GM21526 (cell line): ENCODE data around the gene DLST.

Source experiments
- ATAC-seq: cut with Tn5 transposase; IDR thresholded peaks from one replicate; pipeline ENCODE4 v1.9.1; 2021; ENCODE audit warnings: moderate library complexity; ENCODE audit not compliant: unreplicated experiment, low FRiP score

The DLST gene

DNA sequence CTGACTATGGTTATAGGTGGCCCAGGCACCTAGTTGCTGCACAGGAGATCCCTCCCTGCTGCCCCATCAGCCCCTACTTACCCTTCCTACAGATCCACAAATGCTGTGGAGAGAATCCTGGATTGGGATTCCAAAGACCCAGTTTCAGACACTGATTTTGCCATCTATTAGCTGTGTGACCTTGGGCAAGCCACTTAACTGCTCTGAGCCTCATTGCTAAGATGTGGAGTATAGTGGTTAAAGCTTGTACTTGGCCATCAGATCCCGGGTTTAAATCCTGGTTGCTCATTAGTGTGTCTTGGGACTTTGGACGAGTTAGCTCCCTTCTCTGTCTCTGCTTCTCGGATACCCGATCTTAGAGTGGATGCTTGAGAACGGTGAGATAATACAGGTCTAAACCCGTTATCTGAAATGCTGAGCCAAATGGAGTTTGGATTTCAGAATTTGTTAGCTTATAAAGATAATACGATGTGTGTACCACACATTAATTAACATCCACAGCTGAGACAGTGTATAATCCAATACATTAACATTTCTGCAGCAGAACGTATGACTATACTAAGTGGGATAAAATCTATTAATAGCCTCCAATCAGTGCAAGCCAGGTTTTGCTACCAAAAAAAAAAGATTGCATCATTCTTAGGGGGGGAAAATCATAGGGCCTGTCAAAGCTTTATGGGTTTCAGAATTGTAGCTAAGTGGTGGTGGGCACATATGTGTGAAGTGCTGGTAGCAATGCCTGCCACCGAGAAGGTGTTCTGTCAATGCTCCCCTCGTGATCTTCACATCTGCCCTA is 21.8 kb upstream of the DLST start:
- ATAC-seq = no peak

DNA sequence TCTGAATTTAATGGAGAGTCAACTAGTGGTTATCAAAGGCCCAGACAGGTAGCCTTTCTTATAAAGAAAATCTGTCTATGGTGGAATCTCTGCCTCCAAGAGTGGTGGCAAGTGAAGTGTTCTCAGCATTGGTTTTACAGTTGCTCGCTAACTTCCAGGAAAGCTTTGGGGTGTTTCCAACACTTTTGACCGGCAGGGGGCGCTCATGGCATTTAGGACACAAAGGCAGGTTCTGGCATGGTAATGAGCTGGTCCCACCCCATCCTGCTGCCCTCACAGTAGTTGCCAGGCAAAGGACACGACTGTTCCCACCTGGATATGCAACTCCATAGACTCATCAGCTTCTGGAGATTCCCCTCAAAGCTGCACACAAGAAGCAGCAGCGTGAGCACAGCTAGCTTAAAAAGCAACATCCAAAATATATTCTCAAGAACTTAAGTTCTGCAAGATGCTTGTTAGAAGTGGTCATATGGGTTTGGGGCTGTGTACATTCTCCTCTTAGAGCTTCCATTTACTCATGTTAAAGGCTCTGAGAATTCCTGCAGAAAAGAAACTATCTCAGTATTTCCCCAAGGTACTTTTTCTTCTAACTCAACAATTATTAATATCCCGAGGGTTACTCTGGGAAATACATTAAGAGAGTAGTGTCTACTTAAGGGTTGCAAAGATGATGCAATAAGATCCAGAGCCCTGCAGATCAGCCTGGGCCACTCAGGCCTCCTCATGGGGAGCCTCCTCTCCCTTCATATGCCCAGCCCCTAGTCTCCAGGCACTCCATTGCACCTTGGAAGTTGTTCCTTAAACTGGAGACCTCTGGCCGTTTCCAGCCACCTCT is 20.6 kb upstream of the DLST start:
- no peak for ATAC-seq

GRCh38 chr14:74861734-74862090 is 20.0 kb upstream of the DLST start:
- ATAC-seq = no peak

GRCh38 chr14:74863274-74863673 is 18.4 kb upstream of the DLST start:
- no peak for ATAC-seq

- ATAC-seq = no peak
Measured at GRCh38 chr14:74864198-74864597, 17.5 kb upstream of the DLST start.

DNA sequence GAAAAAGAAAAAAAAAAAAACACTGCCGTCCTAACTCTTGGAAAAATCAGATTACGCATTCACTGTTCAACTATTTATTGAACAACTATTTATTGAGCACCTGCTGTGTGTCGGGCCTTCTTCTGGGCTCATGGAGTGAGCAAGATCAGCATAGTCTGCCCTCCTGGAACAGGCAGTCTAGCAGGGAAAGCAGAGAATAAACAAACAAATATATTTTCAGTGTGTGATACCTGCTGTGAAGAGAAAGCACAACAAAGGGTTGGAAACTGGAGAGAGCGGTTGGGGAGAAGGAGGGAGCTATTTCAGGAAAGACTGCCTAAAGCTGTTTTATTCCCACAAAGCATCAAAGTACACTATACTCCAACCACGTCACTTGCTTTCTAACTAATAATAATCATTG is 16.6 kb upstream of the DLST start:
- ATAC-seq = no peak

- ATAC-seq = no peak
Measured at GRCh38 chr14:74866708-74867389, 14.9 kb upstream of the DLST start.

DNA sequence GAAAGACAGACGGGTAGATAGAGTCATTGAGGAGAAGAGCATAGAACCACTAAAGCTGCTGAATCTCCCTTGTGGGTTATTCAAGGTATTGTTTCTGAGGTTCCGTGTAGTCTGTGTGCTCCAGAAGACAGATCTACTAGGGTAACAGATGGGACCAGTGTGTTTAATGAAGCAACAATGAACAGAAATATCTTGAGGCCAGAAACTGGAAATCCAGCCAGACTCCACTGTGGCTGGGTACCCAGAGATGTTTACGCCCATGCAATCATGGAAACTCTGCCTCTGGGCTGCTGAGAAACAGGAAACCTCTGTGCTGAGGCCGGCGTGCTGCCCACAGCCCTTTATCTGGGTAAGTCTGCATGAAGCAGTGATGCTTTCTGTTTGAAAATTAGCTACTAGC is 14.0 kb upstream of the DLST start:
- no peak for ATAC-seq

DNA sequence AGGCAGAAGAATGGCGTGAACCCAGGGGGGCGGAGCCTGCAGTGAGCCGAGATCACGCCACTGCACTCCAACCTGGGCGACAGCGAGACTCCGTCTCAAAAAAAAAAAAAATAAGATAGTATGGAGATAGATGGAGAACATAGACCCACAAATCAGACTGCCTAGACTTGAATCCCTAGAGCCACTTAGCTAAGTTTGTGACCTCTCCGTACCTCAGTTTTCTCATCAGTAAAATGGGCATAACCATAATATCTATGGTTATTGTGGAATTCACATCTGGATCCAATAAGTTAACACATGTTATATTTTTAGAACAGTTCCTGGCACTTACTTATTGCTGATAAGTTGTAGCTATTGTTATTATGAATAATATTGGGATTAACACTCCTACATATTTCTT is 13.0 kb upstream of the DLST start:
- ATAC-seq = no peak

DNA sequence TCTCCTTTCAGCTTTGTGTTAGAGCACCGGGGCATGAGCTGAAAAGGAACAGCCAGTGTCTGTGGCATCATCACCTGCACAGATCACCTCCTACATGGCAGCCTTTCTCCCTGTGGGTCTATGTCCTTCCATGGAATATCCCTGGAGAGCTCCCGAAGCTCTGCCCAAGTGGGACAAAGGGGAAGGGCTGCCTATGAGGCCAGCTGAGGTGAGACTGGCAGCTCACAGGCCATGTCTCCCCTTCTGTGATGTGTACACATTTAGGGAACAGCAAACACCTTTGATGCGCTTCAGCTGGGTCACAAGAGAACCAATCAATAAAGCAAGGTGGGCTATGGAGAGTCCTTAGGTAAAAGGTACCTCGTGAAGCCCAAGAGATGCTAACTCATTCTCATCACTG is 9.9 kb upstream of the DLST start:
- ATAC-seq = no peak

DNA sequence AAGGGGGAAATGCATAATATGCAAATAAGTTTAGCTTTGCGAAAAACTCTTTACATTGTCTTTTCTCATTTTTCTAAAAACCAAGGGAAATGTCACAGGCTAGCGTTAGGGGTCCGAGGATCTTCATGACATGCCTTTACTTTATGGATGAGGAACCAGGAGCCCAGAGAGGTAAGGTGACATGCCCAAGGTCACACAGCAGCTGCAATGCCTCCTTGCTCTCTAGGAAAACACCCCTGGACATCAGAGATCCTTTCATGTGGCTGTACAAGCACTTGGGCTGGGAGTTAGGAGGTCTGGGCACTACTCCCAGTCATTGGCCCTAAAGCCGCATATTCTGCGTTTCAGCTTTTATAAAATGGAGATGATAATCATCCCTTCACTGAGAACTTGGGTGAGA is 6.5 kb upstream of the DLST start:
- ATAC-seq = no peak

- no peak for ATAC-seq
Measured at GRCh38 chr14:74875941-74876913, 5.5 kb upstream of the DLST start, which contains the start of gene PROX2. Gene PROX2, minus strand, starts transcription at chr14:74876145. Its CDS starts 12,311 bp downstream, at chr14:74863834.

GRCh38 chr14:74879427-74880182 is 2.1 kb upstream of the DLST start:
- ATAC-seq = no peak

GRCh38 chr14:74882103-74882920 is 596 bp downstream of the DLST start:
- ATAC-seq = peak; percentile 31

DNA sequence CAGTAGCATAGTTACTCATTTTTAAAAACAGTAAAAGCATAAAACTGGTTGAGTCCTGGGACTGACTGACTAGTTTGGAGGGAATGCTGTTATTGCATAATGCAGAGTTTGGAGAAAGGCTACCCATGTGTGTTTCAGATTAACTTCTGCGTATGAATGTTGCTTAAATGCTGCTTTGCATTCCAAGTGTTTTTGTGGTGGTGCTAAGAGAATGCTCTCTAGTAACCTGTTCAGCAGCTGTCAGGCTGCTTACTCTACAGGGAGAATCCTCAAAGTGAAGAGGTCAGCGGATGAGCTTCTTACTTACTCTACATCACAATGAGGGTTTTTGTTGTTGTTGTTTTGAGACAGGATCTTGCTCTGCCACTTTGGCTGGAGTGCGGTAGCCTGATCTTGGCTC is 4.3 kb downstream of the DLST start:
- no peak for ATAC-seq

- no peak for ATAC-seq
Measured at GRCh38 chr14:74888164-74889158, 6.7 kb downstream of the DLST start.

- no peak for ATAC-seq
Measured at GRCh38 chr14:74890262-74890661, 8.5 kb downstream of the DLST start.
